Vagina (tissue), 2 donors: ENCODE data around the gene PPP2R3A. TPM values are rescaled to one million over a fixed set of nuclear protein-coding genes. Genes with fewer than 3 reads are reported as not detected.
"Not testable (repeated sequence)": the region's sequence is repeated elsewhere in the genome, so short reads cannot be mapped to it uniquely, and the experiment has no call there.

ENCODE experiments used
- DNase-seq, 2 donors: peaks; one replicate each; pipeline ENCODE4 v3.0.0-alpha.2; 2017; ENCODE audit errors: extremely low spot score in 2 of 2
- H3K27ac ChIP-seq: fragments of 200-600 bp; sonication (generic); one replicate; pipeline ENCODE4 v1.5.1; 2019
- H3K27me3 ChIP-seq: fragments of 200-600 bp; sonication (generic); one replicate; pipeline ENCODE4 v1.5.1; 2019
- H3K36me3 ChIP-seq, 2 donors: fragments of 200-600 bp; sonication (generic); one replicate each; pipeline ENCODE4 v1.5.1; 2017 to 2019
- H3K4me1 ChIP-seq: fragments of 200-600 bp; sonication (generic); one replicate; pipeline ENCODE4 v1.5.1; 2019
- H3K4me3 ChIP-seq, 2 donors: fragments of 200-600 bp; sonication (generic); 1 replicate in 1 of 2; 2 replicates in 1 of 2; pipeline ENCODE4 v1.5.1; 2016 to 2019
- H3K9me3 ChIP-seq: fragments of 200-600 bp; sonication (generic); one replicate; pipeline ENCODE4 v1.5.1; 2019
- POLR2A ChIP-seq, 2 donors: fragments of 450-650 bp; IDR thresholded peaks; one replicate each; pipeline ENCODE4 v1.6.1; 2017; ENCODE audit warnings: antibody characterized with exemption in 2 of 2, mild to moderate bottlenecking in 2 of 2, moderate library complexity in 2 of 2
- POLR2AphosphoS5 ChIP-seq, 2 donors: sonication (generic); formaldehyde crosslinking; IDR thresholded peaks; one replicate each; pipeline ENCODE4 v1.9.0; 2017; ENCODE audit warnings: antibody characterized with exemption in 2 of 2, mild to moderate bottlenecking in 2 of 2, low read depth in 1 of 2; ENCODE audit not compliant: insufficient read depth in 1 of 2
- intact Hi-C: fragments of 100-400 bp; cut with DNase I; formaldehyde crosslinking; loops from one replicate; pipeline ENCODE4 v1.15.1; 2023
- total RNA-seq: library from RNA; depleted of rRNA; stranded (reverse); fragments of >200 nt; gene quantifications from one replicate; pipeline ENCODE4 v1.2.3, GENCODE V29; 2016
- TF ChIP-seq, protein P1 (sequence below), 3 experiments: fragments of 450-650 bp in 2 of 3; fragments of 200-600 bp in 1 of 3; sonication (generic) in 1 of 3; IDR thresholded peaks; one replicate each; pipeline ENCODE4 v1.5.1; 2017 to 2019; ENCODE audit warnings: antibody characterized with exemption in 3 of 3, mild to moderate bottlenecking in 2 of 3, moderate library complexity in 2 of 3

Gene PPP2R3A
- total RNA-seq, 1 donor from 2014 or later: 15.5 TPM

DNA sequence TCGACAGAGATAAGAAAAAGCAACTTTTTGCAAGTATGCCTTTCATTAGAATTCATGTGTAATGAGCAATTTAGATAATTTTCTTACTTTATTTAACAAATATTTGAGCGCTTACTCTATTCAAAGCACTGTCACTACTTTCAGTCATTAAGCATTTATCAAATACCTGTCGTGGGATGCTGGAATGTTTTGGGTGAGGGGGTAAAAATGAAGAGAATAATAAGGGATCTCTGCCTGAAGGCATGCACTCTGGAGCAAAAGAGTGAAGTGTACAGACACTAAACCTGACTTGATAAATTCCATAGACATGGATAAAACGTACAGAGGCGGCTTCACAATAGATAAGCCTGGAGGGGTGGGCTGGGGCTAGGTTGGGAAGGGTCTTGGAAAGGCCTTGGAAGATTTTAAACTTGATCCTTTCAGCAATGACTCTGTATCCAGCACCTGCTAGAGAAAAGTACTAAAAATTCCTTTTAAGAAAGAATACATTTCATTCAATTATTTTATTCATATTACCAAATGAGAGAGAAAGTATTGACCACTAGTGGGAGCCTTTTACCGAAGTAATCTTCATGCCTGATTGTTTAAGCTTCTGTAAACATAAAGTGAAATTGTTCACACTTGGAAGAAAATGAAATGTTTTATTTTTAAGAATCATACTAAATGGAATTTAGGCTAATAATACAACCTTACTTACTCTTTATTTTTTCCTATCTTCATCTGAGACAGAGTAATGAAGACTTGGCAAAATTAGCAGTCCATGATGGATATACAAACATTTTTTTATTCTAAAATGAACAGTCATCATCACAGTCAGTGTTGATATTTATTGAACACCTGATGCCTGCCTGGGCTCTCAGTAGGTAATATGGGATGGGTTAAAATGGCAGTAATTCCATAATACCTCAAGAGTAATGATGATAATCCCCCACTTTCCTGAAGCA lies 113.2 kb downstream of the PPP2R3A start:
- Histone ChIP-seq H3K27ac (no peak overlapping the region), H3K36me3 (peaks cover 0 to 10% of the 10 kb centered on the region in 2 donors), H3K4me3 (no peak overlapping the region), H3K4me1 (no peaks in the 10 kb centered on the region), H3K9me3 (no peaks in the 10 kb centered on the region), H3K27me3 (no peaks in the 10 kb centered on the region)
- intact Hi-C loops: loop anchor here (10.0 kb wide), 2 partner anchors 176 to 676 kb away; partner anchors contain the start of genes PCCB and STAG1
- no peak for DNase-seq
- no peak for TF ChIP-seq POLR2AphosphoS5 (IDR thresholded peaks at IDR 0.05; ENCODE audit: insufficient read depth in 1 of 2, low read depth in 1 of 2)
- TF ChIP-seq, protein P1, sequence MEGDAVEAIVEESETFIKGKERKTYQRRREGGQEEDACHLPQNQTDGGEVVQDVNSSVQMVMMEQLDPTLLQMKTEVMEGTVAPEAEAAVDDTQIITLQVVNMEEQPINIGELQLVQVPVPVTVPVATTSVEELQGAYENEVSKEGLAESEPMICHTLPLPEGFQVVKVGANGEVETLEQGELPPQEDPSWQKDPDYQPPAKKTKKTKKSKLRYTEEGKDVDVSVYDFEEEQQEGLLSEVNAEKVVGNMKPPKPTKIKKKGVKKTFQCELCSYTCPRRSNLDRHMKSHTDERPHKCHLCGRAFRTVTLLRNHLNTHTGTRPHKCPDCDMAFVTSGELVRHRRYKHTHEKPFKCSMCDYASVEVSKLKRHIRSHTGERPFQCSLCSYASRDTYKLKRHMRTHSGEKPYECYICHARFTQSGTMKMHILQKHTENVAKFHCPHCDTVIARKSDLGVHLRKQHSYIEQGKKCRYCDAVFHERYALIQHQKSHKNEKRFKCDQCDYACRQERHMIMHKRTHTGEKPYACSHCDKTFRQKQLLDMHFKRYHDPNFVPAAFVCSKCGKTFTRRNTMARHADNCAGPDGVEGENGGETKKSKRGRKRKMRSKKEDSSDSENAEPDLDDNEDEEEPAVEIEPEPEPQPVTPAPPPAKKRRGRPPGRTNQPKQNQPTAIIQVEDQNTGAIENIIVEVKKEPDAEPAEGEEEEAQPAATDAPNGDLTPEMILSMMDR (IDR thresholded peaks at IDR 0.05): peak in 1 of 3 experiments; percentile 41

DNA sequence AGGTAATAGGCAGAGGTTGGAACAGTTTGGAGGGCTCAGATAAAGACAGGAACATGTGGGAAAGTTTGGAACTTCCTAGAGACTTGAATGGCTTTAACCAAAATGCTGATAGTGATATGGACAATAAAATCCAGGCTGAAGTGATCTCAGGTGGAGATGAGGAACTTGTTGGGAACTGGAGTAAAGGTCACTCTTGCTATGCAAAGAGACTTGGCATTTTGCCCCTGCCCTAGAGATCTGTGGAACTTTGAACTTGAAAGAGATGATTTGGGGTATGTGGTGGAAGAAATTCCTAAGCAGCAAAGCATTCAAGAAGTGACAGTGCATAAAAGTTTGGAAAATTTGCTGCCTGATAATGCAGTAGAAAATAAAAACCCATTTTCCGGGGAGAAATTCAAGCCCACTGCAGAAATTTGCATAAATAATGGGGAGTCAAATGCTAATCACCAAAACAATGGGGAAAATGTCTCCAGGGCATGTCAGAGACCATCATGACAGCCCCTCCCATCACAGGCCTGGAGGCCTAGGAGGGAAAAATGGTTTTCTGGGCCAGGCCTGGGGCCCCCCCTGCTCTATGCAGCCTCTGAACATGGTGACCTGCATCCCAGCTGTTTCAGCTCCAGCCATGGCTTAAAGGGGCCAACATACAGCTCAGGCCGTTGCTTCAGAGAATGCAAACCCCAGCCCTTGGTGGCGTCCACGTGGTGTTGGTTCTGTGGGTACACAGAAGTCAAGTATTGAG lies 118.3 kb downstream of the PPP2R3A start:
- DNase-seq, H3K4me1 ChIP-seq, H3K27ac ChIP-seq, H3K27me3 ChIP-seq, H3K4me3 ChIP-seq, H3K9me3 ChIP-seq, intact Hi-C loops: not testable (repeated sequence)
- H3K36me3 ChIP-seq: peaks cover 0 to 32% of the 10 kb centered on the region in 2 donors

DNA sequence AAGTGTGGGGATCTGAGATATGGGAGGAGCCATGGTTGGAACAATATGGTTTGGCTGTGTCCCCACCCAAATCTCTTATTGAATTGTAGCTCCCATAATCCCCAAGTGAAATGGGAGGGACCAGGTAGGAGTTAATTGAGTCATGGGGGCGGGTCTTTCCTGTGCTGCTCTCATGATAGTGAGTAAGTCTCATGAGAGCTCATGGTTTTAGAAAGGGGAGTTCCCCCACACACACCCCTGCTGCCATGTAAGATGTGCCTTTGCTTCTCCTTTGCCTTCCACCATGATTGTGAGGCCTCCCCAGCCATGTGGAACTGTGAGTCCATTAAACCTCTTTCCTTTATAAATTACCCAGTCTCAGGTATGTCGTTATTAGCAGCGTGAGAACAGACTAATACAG lies 119.5 kb downstream of the PPP2R3A start:
- DNase-seq, intact Hi-C loops: not testable (repeated sequence)
- H3K36me3 ChIP-seq: peaks cover 0 to 32% of the 10 kb centered on the region in 2 donors

DNA sequence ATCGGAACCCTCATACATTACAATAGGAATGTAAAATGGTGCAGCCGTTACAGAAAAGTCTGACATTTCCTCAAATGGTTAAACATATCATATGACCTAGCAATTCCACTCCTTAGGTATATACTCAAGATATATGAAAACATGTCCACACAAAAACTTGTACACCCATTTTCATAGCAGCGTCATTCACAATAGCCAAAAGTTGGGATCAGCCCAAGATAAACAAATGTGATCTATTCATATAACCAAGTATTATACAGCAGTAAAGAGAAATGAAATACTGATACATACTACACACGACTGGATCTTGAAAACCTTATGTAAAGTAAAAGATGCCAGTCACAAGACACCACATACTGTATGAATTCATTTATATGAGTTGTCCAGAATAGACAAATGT lies 128.2 kb downstream of the PPP2R3A start:
- Histone ChIP-seq H3K36me3 (peaks cover 0 to 9% of the 10 kb centered on the region in 2 donors), H3K4me3 (no peak overlapping the region), H3K27me3 (no peaks in the 10 kb centered on the region), H3K4me1 (no peaks in the 10 kb centered on the region), H3K9me3 (no peaks in the 10 kb centered on the region), H3K27ac (no peak overlapping the region)
- TF ChIP-seq POLR2A (IDR thresholded peaks at IDR 0.05) (no peak), POLR2AphosphoS5 (IDR thresholded peaks at IDR 0.05; ENCODE audit: insufficient read depth in 1 of 2, low read depth in 1 of 2) (no peak)
- TF ChIP-seq, protein P1 (IDR thresholded peaks at IDR 0.05): no peak
- intact Hi-C loops: no loop called here
- no peak for DNase-seq

More for the DNA sequence above, 119.5 kb downstream of the PPP2R3A start:
- H3K27ac ChIP-seq, H3K4me3 ChIP-seq, H3K9me3 ChIP-seq, H3K27me3 ChIP-seq, H3K4me1 ChIP-seq: not testable (repeated sequence)

DNA sequence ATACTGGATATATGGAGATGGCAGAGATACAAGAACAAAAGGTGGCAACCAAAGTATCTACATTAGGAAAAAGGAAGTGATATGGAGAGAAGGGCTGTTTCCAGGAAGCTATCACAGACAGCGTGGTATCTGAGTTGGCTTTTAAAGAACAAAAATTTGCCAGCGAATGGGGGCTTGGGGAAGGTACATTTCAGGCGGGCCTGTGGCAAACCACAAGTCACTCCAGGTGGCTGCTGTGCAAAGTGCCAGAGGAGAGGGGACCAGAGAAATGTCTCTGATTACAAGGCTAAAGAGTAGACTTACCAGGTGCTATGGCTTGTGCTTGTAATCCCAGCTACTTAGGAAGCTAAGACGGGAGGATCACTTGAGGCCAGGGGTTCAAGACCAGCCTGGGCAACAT lies 139.5 kb downstream of the PPP2R3A start:
- intact Hi-C loops: no loop called here
- no peak for DNase-seq
- peaks cover 0 to 6% of the 10 kb centered on the region in 2 donors for H3K36me3 ChIP-seq

More for the DNA sequence above, 139.5 kb downstream of the PPP2R3A start:
- Histone ChIP-seq H3K4me1 (no peaks in the 10 kb centered on the region), H3K9me3 (no peaks in the 10 kb centered on the region), H3K4me3 (no peak overlapping the region), H3K27me3 (no peaks in the 10 kb centered on the region), H3K27ac (no peak overlapping the region)
- TF ChIP-seq POLR2A (IDR thresholded peaks at IDR 0.05) (no peak), POLR2AphosphoS5 (IDR thresholded peaks at IDR 0.05; ENCODE audit: insufficient read depth in 1 of 2, low read depth in 1 of 2) (no peak)
- TF ChIP-seq, protein P1 (IDR thresholded peaks at IDR 0.05): no peak
